ENCODE measurements around the gene PPP3CA. TPM values are rescaled to one million over a fixed set of nuclear protein-coding genes. Genes with fewer than 3 reads are reported as not detected.

The PPP3CA gene
- total and polyA plus RNA-seq, 2 of the 13 experiments (the other 11 are each of a cell fraction or from before 2014, with no cell fraction given), result 4.8 to 13.2 TPM

DNA sequence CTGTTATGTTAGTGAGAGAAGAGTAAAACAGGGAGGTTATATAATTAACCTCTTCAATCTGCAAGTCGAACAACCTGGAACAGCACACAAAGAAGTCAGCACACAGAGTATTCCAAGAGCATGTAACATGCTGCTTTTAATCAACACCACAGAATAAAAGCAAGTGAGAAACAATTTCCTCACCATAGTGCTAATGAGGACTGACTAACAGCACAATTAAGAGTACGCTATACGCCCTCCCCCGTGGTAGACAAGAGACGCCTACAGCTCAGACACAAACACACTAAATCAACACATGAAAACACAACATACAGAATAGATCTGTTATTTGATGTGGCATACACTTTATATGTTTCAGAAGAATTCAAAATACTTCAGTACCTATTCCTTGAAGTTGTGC is 103.0 kb downstream of the PPP3CA start:
- no TSS peak for BruUV-seq (replicated peaks)
- no peak overlapping the region for H3K27ac ChIP-seq (ENCODE audit: extremely low read length, insufficient read depth, low read length)
- no peak overlapping the region for H3K4me3 ChIP-seq (replicated peaks in 1 of 3; ENCODE audit: insufficient read depth in 1 of 3, low read depth in 2 of 3, low read length in 3 of 3)
- H3K9ac ChIP-seq (ENCODE audit: insufficient read depth, low read depth, low read length), result no peak overlapping the region
- TF ChIP-seq ZNF33B (CRISPR knock-in tag; IDR thresholded peaks at IDR 0.05) (no peak), ZNF260 (CRISPR knock-in tag; IDR thresholded peaks at IDR 0.05; ENCODE audit: borderline replicate concordance, low read depth) (no peak), ZNF10 (CRISPR knock-in tag; IDR thresholded peaks at IDR 0.05; ENCODE audit: borderline replicate concordance, low read depth) (no peak), RELA (CRISPR knock-in tag; IDR thresholded peaks at IDR 0.05) (no peak), CENPX (CRISPR knock-in tag; IDR thresholded peaks at IDR 0.05) (no peak), GTF3A (CRISPR knock-in tag; conservative IDR thresholded peaks at IDR 0.05) (no peak)
- H2AFZ ChIP-seq (ENCODE audit: low read length), result no peak overlapping the region
- H3K27me3 ChIP-seq (ENCODE audit: control insufficient read depth in 1 of 2, insufficient read depth in 2 of 2, low read length in 2 of 2), result no peaks in the 10 kb centered on the region
- no peaks in the 10 kb centered on the region for H4K20me1 ChIP-seq (ENCODE audit: insufficient read depth, low read length)
- ChIA-PET POLR2A (no interaction called here), CTCF (ENCODE audit: low intra/inter-chr PET ratio, low total read pairs) (no interaction called here)
- FAIRE-seq (no peak), ATAC-seq (no peak), DNase-seq (ENCODE audit: low spot score) (no peak)
- H3K9me3 ChIP-seq (ENCODE audit: low read length), result no peaks in the 10 kb centered on the region
- intact Hi-C loops (cut with micrococcal nuclease; ENCODE audit: unreplicated experiment), result no loop called here
- 88% methylated on average over 5 of the region's 5 CpGs for WGBS (ENCODE audit: low lambda C conversion rate)
- no peaks in the 10 kb centered on the region for H3K4me1 ChIP-seq (ENCODE audit: insufficient read depth, low read length)
- no peak overlapping the region for H3K4me2 ChIP-seq (ENCODE audit: low read depth, low read length)
- H3K79me2 ChIP-seq (ENCODE audit: insufficient read depth, low read length), result no peaks in the 10 kb centered on the region
- in situ Hi-C loops (cut with HindIII; ENCODE audit: extremely low pct_ligation_motif_present, low pct_unique_long_range_greater_than_20kb), result no loop called here
- H3K36me3 ChIP-seq (replicated peaks in 1 of 2; ENCODE audit: control insufficient read depth in 1 of 2, insufficient read depth in 2 of 2, low read length in 2 of 2), result no peaks in the 10 kb centered on the region

DNA sequence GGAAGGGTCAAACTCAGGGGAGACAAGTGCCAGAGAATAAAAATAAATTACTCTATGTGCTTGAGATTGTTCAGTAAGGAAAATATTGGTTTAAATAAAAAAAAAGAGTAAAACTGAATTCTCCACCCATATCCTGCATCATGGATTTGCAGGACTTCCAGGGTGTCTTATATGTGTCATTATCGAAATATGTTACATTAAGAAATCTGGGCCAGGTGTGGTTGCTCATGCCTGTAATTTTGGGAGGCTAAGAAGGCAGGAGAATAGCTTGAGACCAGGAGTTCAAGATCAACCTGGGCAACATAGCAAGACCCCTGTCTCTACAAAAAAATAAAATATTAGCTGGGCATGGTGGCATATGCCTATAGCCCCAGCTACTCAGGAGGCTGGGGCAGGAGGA is 104.9 kb downstream of the PPP3CA start:
- H3K79me2 ChIP-seq (ENCODE audit: insufficient read depth, low read length), result no peaks in the 10 kb centered on the region

More for the DNA sequence above, 104.9 kb downstream of the PPP3CA start:
- Histone ChIP-seq H2AFZ (ENCODE audit: low read length) (no peak overlapping the region), H3K4me1 (ENCODE audit: insufficient read depth, low read length) (no peaks in the 10 kb centered on the region), H3K36me3 (replicated peaks in 1 of 2; ENCODE audit: control insufficient read depth in 1 of 2, insufficient read depth in 2 of 2, low read length in 2 of 2) (no peaks in the 10 kb centered on the region), H3K9ac (ENCODE audit: insufficient read depth, low read depth, low read length) (no peak overlapping the region), H3K4me2 (ENCODE audit: low read depth, low read length) (no peak overlapping the region), H3K27ac (ENCODE audit: extremely low read length, insufficient read depth, low read length) (no peak overlapping the region), H3K27me3 (ENCODE audit: control insufficient read depth in 1 of 2, insufficient read depth in 2 of 2, low read length in 2 of 2) (no peaks in the 10 kb centered on the region), H3K4me3 (replicated peaks in 1 of 3; ENCODE audit: insufficient read depth in 1 of 3, low read depth in 2 of 3, low read length in 3 of 3) (no peak overlapping the region), H3K9me3 (ENCODE audit: low read length) (no peaks in the 10 kb centered on the region), H4K20me1 (ENCODE audit: insufficient read depth, low read length) (no peaks in the 10 kb centered on the region)
- DNase-seq (ENCODE audit: low spot score) (no peak), ATAC-seq (no peak), FAIRE-seq (no peak)
- BruUV-seq (replicated peaks), result no TSS peak
- WGBS (ENCODE audit: low lambda C conversion rate), result 92% methylated on average over 1 of the region's 1 CpG
- ChIA-PET POLR2A (no interaction called here), CTCF (ENCODE audit: low intra/inter-chr PET ratio, low total read pairs) (no interaction called here)
- intact Hi-C loops (cut with micrococcal nuclease; ENCODE audit: unreplicated experiment), result no loop called here
- TF ChIP-seq, protein P1, sequence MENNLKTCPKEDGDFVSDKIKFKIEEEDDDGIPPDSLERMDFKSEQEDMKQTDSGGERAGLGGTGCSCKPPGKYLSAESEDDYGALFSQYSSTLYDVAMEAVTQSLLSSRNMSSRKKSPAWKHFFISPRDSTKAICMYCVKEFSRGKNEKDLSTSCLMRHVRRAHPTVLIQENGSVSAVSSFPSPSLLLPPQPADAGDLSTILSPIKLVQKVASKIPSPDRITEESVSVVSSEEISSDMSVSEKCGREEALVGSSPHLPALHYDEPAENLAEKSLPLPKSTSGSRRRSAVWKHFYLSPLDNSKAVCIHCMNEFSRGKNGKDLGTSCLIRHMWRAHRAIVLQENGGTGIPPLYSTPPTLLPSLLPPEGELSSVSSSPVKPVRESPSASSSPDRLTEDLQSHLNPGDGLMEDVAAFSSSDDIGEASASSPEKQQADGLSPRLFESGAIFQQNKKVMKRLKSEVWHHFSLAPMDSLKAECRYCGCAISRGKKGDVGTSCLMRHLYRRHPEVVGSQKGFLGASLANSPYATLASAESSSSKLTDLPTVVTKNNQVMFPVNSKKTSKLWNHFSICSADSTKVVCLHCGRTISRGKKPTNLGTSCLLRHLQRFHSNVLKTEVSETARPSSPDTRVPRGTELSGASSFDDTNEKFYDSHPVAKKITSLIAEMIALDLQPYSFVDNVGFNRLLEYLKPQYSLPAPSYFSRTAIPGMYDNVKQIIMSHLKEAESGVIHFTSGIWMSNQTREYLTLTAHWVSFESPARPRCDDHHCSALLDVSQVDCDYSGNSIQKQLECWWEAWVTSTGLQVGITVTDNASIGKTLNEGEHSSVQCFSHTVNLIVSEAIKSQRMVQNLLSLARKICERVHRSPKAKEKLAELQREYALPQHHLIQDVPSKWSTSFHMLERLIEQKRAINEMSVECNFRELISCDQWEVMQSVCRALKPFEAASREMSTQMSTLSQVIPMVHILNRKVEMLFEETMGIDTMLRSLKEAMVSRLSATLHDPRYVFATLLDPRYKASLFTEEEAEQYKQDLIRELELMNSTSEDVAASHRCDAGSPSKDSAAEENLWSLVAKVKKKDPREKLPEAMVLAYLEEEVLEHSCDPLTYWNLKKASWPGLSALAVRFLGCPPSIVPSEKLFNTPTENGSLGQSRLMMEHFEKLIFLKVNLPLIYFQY (CRISPR knock-in tag; IDR thresholded peaks at IDR 0.05; ENCODE audit: borderline replicate concordance), result no peak
- TF ChIP-seq NCOA5 (CRISPR knock-in tag; IDR thresholded peaks at IDR 0.05), result no peak
- in situ Hi-C loops (cut with HindIII; ENCODE audit: extremely low pct_ligation_motif_present, low pct_unique_long_range_greater_than_20kb), result no loop called here
